ENCODE results near the gene AKNAD1.

Gene AKNAD1

DNA sequence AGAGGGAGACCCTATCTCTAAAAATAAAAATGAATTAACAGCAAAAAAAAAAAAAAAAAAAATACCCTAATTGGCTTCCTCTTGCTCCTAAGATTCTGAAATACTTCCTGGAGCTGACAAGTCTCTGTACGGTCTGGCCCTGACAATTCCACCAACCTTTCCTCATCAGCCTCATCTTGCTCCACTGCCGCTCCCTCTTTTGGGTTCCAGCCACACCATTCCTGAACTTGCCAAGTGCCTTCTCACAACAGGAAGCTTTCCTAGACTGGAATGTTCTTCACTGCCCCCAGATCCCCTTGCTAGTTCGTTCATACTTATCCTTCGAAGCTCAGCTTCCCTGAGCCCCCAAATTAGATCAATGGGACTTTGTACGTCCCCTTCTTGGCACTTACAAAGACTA lies 37.0 kb downstream of the AKNAD1 start:
- TF ChIP-seq, protein P1, sequence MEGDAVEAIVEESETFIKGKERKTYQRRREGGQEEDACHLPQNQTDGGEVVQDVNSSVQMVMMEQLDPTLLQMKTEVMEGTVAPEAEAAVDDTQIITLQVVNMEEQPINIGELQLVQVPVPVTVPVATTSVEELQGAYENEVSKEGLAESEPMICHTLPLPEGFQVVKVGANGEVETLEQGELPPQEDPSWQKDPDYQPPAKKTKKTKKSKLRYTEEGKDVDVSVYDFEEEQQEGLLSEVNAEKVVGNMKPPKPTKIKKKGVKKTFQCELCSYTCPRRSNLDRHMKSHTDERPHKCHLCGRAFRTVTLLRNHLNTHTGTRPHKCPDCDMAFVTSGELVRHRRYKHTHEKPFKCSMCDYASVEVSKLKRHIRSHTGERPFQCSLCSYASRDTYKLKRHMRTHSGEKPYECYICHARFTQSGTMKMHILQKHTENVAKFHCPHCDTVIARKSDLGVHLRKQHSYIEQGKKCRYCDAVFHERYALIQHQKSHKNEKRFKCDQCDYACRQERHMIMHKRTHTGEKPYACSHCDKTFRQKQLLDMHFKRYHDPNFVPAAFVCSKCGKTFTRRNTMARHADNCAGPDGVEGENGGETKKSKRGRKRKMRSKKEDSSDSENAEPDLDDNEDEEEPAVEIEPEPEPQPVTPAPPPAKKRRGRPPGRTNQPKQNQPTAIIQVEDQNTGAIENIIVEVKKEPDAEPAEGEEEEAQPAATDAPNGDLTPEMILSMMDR (conservative IDR thresholded peaks at IDR 0.05; ENCODE audit: low read length): no peak
- DNase-seq (ENCODE audit: low read depth): peak; percentile 52
- H3K4me3 ChIP-seq (ENCODE audit: low read length): no peak overlapping the region

DNA sequence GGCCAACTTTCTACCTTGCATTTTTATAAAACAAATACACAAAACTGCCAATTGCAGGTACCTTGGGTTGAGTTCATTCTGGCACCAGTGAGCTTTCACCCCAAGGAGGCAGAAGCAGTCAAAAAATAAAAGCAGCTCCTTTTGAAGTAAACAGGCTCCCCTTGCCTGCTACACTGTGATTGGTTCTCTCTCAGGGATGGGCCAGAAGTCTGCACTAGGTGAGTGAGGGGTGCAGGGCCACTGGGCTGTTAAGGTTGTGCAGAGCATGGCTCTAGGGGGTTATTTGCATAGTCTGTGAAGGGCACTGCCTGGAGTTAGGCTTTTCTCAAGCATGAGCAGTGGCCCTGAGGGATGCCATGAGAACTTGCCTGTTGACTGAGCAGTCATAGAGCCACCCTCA lies 39.1 kb downstream of the AKNAD1 start:
- TF ChIP-seq, protein P1 (conservative IDR thresholded peaks at IDR 0.05; ENCODE audit: low read length): no peak
- DNase-seq (ENCODE audit: low read depth): no peak
- no peak overlapping the region for H3K4me3 ChIP-seq (ENCODE audit: low read length)

DNA sequence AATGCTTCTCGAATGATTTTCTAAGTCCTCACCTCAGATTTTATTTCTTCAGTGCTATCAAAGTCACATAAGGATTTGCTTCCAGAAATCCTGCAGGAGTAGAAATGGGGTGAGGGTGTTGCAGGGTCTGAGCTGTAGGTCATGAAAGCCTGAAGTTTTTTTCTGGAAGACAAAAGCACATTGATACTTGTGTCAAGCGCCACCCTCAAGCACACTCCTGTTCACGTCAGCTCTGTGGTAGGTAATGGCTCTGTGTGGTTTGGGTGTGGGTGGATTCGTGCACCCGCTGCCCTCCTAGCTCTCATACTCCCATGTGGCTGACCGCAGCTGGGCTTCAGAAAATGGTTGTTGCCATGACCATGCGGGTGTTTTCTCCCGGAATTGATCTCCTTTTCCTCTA lies 39.9 kb downstream of the AKNAD1 start:
- peak; percentile 91 for DNase-seq (ENCODE audit: low read depth)
- TF ChIP-seq, protein P1 (conservative IDR thresholded peaks at IDR 0.05; ENCODE audit: low read length): no peak
- peak overlapping the region; percentile 48 for H3K4me3 ChIP-seq (ENCODE audit: low read length)

DNA sequence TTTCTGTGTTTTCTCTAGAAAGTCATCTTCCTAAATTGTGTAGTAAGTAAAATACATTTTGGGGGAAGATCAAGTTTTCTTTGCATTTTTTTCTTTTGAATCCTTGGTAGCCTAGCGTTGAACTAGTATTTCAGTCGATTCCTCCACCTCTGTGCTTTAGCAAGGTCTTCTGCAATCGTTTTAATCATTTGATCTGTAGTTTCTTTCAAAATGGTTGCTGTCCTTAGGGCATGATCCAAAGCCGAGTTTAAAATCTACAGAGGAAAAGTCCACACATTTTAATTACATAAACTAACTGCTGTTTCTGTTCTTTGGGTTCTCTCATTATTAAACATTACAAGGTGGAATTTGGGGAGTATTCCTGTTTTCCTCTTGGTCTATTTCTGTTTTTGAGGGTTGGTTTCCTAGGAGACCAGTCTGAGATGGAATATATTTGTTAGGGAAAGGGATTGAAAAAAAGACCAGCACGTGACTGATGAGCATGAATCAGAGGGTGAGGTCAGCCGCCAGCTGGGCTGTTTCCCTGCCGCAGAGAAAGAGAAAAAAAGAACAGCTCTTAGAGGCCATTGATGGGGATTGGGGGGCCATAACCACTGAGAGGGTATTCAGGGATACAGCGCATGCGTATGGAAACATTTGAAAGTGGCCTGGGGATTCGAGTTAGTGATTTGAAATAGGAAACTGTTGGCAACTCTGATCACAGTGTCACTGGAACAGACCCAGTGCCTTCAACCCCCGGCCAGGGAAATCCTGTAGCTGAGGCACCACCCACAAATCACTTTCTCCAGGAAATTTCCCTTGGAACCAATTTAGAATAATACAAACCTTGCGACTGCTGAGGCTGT lies 40.6 kb downstream of the AKNAD1 start:
- peak; percentile 92 for DNase-seq (ENCODE audit: low read depth)
- H3K4me3 ChIP-seq (ENCODE audit: low read length): peak overlapping the region; percentile 48
- TF ChIP-seq, protein P1 (conservative IDR thresholded peaks at IDR 0.05; ENCODE audit: low read length): no peak

DNA sequence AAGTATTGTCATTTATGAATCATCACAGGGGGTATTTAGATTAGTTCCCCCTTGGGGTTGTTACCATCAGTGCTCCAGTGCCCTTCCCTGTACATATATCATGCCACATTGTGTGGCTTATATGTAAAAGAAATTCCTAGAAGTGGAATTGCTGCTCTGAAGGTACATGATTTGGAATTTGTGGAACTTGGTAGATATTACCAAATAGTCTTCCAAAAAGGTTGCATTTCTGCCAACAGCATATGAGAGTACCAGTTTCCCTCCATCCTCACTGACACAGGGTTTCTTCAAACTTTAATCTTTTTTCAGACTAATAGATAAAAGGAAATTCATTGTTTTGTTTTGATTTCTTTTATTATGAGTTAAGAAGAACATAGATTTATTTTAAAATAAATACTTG lies 41.3 kb downstream of the AKNAD1 start:
- H3K4me3 ChIP-seq (ENCODE audit: low read length): no peak overlapping the region
- TF ChIP-seq, protein P1 (conservative IDR thresholded peaks at IDR 0.05; ENCODE audit: low read length): no peak
- peak; percentile 25 for DNase-seq (ENCODE audit: low read depth)

DNA sequence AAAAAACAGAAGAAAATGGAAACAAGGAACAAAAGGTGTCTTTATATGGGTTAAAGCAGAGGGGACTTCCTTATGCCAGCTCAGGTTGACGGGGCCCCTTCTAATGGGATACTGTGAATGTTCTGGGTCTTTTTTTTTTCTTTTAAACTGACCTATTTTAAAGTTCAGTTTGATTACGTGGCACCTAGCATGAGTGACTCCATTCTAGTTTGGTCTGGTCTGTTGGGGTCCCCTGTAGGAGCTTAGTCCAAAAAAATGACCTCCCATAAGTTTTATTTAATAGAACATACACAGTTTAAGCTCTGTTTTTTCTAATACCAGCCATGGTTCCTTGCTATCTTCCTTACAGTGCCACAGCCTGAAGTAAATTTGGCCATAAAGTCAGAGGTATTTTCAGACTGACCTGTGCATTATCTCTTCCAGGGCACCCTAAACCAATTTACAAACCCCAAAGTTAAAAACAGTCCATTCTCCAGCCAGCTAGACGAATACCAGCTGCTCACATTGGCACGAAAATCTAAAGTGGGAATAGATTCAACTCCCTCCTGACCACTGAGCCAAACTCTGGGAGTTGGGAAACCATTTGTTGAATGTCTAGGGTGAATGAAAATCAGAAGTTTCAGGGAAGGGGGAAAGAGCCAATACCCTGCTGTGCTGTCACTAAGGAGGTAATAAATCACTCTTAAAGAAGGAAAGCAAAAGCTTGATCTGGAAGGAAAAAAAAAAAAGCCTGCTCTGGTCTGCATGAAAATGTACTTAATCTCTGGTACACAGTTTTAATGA lies 42.4 kb downstream of the AKNAD1 start:
- no peak overlapping the region for H3K4me3 ChIP-seq (ENCODE audit: low read length)
- TF ChIP-seq, protein P1 (conservative IDR thresholded peaks at IDR 0.05; ENCODE audit: low read length): no peak
- DNase-seq (ENCODE audit: low read depth): peak; percentile 72
